WI38 (cell line): ENCODE data around the gene N4BP2.
"Not testable (repeated sequence)": the region's sequence is repeated elsewhere in the genome, so short reads cannot be mapped to it uniquely, and the experiment has no call there.

Experiments
- H3K4me3 ChIP-seq: 2 replicates; pipeline ENCODE4 v1.5.1; 2011; ENCODE audit warnings: low read depth, mild to moderate bottlenecking, control low read depth, low read length
- TF ChIP-seq, protein P1 (sequence below): IDR thresholded peaks from 2 replicates; pipeline ENCODE4 v1.5.1; 2012; ENCODE audit warnings: low read depth, mild to moderate bottlenecking, control low read depth, low read length

Gene N4BP2

GRCh38 chr4:40056716-40057585 is at the start of gene N4BP2:
TSS of gene N4BP2 (plus strand) at chr4:40056850. CDS start at chr4:40097341, 40,491 bp downstream.
- TF ChIP-seq, protein P1, sequence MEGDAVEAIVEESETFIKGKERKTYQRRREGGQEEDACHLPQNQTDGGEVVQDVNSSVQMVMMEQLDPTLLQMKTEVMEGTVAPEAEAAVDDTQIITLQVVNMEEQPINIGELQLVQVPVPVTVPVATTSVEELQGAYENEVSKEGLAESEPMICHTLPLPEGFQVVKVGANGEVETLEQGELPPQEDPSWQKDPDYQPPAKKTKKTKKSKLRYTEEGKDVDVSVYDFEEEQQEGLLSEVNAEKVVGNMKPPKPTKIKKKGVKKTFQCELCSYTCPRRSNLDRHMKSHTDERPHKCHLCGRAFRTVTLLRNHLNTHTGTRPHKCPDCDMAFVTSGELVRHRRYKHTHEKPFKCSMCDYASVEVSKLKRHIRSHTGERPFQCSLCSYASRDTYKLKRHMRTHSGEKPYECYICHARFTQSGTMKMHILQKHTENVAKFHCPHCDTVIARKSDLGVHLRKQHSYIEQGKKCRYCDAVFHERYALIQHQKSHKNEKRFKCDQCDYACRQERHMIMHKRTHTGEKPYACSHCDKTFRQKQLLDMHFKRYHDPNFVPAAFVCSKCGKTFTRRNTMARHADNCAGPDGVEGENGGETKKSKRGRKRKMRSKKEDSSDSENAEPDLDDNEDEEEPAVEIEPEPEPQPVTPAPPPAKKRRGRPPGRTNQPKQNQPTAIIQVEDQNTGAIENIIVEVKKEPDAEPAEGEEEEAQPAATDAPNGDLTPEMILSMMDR = peak; percentile 65

GRCh38 chr4:40016007-40016406 is 40.6 kb upstream of the N4BP2 start:
- H3K4me3 ChIP-seq = no peak overlapping the region
- TF ChIP-seq, protein P1 = no peak

More at GRCh38 chr4:40056716-40057585, at the start of gene N4BP2:
- H3K4me3 ChIP-seq = peak within 1 kb of the TSS; percentile 77

DNA sequence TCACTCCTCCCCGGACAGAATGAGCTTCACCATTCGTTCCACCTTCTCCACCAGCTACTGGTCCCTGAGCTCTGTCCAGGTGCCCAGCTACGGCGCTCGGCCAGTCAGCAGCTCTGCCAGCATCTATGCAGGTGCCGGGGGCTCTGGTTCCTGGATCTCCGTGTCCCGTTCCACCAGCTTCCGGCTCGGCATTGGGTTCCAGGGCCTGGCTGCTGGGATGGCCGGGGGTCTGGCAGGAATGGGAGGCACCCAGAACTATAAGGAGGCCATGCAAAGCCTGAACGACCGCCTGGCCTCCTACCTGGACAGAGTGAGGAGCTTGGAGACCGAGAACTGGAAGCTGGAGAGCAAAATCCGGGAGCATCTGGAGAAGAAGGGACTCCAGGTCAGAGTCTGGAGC is 36.4 kb upstream of the N4BP2 start:
- TF ChIP-seq, protein P1 = no peak
- no peak overlapping the region for H3K4me3 ChIP-seq

GRCh38 chr4:40021116-40021515 is 35.5 kb upstream of the N4BP2 start:
- H3K4me3 ChIP-seq = not testable (repeated sequence)

- not testable (repeated sequence) for H3K4me3 ChIP-seq
Observed at GRCh38 chr4:40024049-40024448, 32.6 kb upstream of the N4BP2 start.

GRCh38 chr4:40032785-40033184 is 23.9 kb upstream of the N4BP2 start:
- TF ChIP-seq, protein P1 = no peak
- H3K4me3 ChIP-seq = no peak overlapping the region

- no peak overlapping the region for H3K4me3 ChIP-seq
- TF ChIP-seq, protein P1 = no peak
Observed at GRCh38 chr4:40033613-40034012, 23.0 kb upstream of the N4BP2 start.

GRCh38 chr4:40038977-40039376 is 17.7 kb upstream of the N4BP2 start:
- TF ChIP-seq, protein P1 = no peak

More at GRCh38 chr4:40038977-40039376, 17.7 kb upstream of the N4BP2 start:
- no peak overlapping the region for H3K4me3 ChIP-seq
